Left colon (tissue), 2 donors: ENCODE results near the gene ZNF329. TPM values are rescaled to one million over a fixed set of nuclear protein-coding genes. Genes with fewer than 3 reads are reported as not detected.

ENCODE experiments used
- ATAC-seq: fragments of 200-7000 bp; cut with Tn5 transposase; one replicate; pipeline ENCODE4 v1.9.1; 2020; ENCODE audit warnings: mild to moderate bottlenecking, moderate library complexity
- DNase-seq, 2 donors: peaks; one replicate each; pipeline ENCODE4 v3.0.0-alpha.2; 2020
- intact Hi-C, 2 donors: fragments of 100-400 bp; cut with DNase I in 1 of 2; cut with micrococcal nuclease in 1 of 2; formaldehyde crosslinking; loops; one replicate each; pipeline versions ENCODE4 v1.11.2 to v1.14.0; 2022; cut with DNase I, micrococcal nuclease
- total RNA-seq, 2 donors: library from RNA; stranded (reverse); fragmentation: NEBNext Ultra II Directional; extraction: Animal tissue kit (Norgen Biotek cat#: 25700); gene quantifications; one replicate each; pipeline ENCODE4 v1.2.1, GENCODE V29; 2021
- donor health status: DM: no; HTN: no; CAD: no.
- donor health status: DM: yes; HTN: yes; CAD: no.

The ZNF329 gene
- total RNA-seq, 2 donors from 2014 or later, result 3.1 to 3.9 TPM

GRCh38 chr19:58084596-58085347 lies 65.8 kb downstream of the ZNF329 start:
- intact Hi-C loops, result no loop called here
- no peak for ATAC-seq

GRCh38 chr19:58083021-58083420 lies 67.6 kb downstream of the ZNF329 start:
- intact Hi-C loops, result no loop called here
- no peak for ATAC-seq
- DNase-seq, result no peak

More at GRCh38 chr19:58084596-58085347, 65.8 kb downstream of the ZNF329 start:
- DNase-seq, result no peak

GRCh38 chr19:58079792-58080191 lies 70.8 kb downstream of the ZNF329 start:
- ATAC-seq, result no peak
- intact Hi-C loops, result no loop called here

More at GRCh38 chr19:58079792-58080191, 70.8 kb downstream of the ZNF329 start:
- DNase-seq, result no peak

Other genes with a start within 250 kb of the ZNF329 start
- 10 to 100 TPM; 12.3 TPM for gene ZNF417, start 234.2 kb downstream of the ZNF329 start, total RNA-seq
- gene ZNF418, start 215.4 kb downstream of the ZNF329 start, total RNA-seq, result 1 to 10 TPM in 1 of 2 donors, under 1 TPM in 1; 0.98 to 2.1 TPM
- 1 to 10 TPM; 2.6 to 3.0 TPM for gene ZNF256, start 203.1 kb downstream of the ZNF329 start, total RNA-seq
- 1 to 10 TPM in 1 of 2 donors, under 1 TPM in 1; 0.47 to 1.8 TPM for gene C19orf18, start 176.3 kb downstream of the ZNF329 start, total RNA-seq
- 10 to 100 TPM; 10.4 to 13.5 TPM for gene ZNF606, start 148.0 kb downstream of the ZNF329 start, total RNA-seq
- gene ZSCAN1, start 116.8 kb downstream of the ZNF329 start, total RNA-seq, result not detected
- 1 to 10 TPM; 1.1 to 1.2 TPM for gene ZNF135, start 91.5 kb downstream of the ZNF329 start, total RNA-seq
- gene ZSCAN18, start 52.6 kb downstream of the ZNF329 start, total RNA-seq, result 10 to 100 TPM; 19.8 to 22.6 TPM
- gene ZNF274, start 32.3 kb upstream of the ZNF329 start, total RNA-seq, result 10 to 100 TPM; 14.4 to 17.4 TPM
- gene ZNF544, start 78.1 kb upstream of the ZNF329 start, total RNA-seq, result 10 to 100 TPM; 17.6 to 29.9 TPM
- 1 to 10 TPM; 3.5 to 4.1 TPM for gene ZNF8, start 128.2 kb upstream of the ZNF329 start, total RNA-seq
- gene ERVK3-1, start 154.6 kb upstream of the ZNF329 start, total RNA-seq, result 10 to 100 TPM; 24.3 to 26.9 TPM
- gene ZSCAN22, start 176.2 kb upstream of the ZNF329 start, total RNA-seq, result 1 to 10 TPM; 2.6 to 2.8 TPM
- 1 to 10 TPM; 2.1 to 2.5 TPM for gene A1BG, start 202.7 kb upstream of the ZNF329 start, total RNA-seq
- gene ZNF497, start 212.0 kb upstream of the ZNF329 start, total RNA-seq, result 1 to 10 TPM in 1 of 2 donors, under 1 TPM in 1; 0.73 to 1.6 TPM
- gene ZNF837, start 230.2 kb upstream of the ZNF329 start, total RNA-seq, result 1 to 10 TPM; 2.4 to 2.5 TPM
- 100 to 1,000 TPM; 600 to 683 TPM for gene RPS5, start 236.5 kb upstream of the ZNF329 start, total RNA-seq
- not detected for gene RNF225, start 244.9 kb upstream of the ZNF329 start, total RNA-seq